ENCODE data around the gene MACF1.
"Not testable (repeated sequence)": the region's sequence is repeated elsewhere in the genome, so short reads cannot be mapped to it uniquely, and the experiment has no call there.

The MACF1 gene

DNA sequence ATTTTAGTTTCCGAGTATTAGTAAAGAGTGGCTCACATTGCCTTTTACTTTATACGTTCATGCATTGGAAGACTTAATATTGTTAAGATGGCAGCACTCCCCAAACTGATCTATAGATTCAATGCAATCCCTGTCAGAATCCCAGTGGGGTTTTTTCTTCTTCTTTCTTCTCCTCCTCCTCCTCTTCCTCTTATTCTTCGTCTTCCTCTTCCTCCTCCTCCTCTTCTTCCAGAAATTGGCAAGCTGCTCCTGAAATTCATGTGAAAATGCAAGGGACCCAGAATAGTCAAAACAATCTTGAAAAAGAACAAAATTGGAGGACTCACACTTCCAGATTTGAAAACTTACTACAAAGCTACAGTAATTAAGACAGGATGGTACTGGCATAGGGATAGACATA, 23.2 kb upstream of the MACF1 start:
- no peak for DNase-seq (ENCODE audit: low spot score)

DNA sequence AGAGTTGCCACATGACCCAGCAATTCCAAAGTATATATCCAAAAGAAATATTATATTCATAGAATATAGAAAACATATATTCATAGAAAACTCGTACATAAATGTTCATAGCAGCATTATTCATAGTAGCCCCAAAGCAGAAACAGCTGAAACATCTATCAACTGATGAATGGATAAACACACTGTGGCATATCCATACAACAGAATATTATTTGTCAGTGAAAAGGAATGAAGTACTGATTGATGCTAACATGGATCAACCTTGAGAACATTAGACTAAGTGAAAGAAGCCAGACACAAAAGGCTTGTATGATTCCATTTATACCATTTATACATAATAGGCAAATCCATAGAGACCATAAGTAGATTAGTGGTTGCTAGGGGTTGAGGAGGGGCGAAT, 21.7 kb upstream of the MACF1 start:
- DNase-seq (ENCODE audit: low spot score): no peak

DNA sequence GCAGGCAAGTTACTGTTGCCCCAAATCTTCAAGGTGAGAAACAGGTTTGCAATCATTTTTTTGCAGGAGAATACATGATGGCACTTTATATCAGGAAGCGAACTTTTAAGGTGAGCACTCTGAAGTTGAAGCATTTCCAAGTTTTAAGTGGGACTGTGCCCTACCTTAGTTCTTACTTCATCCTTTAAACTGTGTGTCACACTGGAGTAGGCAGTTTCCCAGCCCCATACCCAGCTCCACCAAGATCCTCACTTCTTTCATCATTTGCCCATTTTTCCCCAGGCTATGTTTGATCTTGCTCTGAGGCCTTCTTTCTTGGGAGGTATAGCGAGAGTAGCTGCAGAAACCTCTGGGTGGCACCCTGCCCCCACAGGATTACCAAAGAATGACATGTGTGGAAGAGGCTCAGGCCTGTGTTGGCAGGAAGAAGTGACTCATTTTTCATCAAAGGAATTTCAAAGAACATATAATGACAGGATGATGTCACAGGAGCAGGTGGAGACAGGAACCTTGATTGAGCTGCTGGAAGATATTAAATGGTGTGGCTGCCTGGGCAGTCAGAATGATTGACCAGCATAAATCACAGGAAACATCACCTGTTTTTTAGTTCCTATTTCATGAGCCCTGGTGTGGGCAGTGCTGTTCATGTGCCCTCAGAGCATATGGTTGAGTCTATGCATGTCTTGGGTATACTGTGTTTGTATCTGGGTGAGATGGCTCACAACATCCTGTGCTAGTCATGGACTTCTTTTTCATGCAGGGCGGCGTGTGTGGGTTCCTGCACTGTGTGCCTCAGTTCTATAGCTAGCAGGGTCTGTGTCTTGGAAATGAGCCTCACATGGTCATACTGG, 20.8 kb upstream of the MACF1 start:
- DNase-seq (ENCODE audit: low spot score): no peak

DNA sequence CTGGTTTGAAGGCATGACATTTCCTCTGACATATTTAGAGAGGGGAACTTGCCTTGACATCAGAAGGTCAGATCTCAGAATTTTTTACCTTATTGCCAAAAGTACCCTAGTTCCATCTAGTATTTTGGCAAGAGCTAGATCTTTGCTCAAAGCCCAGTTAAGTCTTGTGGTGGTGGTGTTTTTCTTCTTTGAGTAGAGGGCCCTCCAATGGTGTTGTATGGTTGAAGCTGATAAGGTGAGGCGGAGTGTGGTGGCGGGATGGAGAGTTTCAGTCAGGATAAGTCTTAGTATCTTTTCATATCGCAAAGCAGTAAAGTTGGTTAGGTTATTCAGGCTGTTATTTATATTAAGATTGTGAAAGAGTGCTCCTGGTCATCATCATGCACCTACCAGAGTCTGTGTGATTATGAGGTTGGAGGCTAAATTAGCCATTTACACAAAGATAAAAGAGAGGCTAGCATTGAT, 20.1 kb upstream of the MACF1 start:
- no peak for DNase-seq (ENCODE audit: low spot score)

DNA sequence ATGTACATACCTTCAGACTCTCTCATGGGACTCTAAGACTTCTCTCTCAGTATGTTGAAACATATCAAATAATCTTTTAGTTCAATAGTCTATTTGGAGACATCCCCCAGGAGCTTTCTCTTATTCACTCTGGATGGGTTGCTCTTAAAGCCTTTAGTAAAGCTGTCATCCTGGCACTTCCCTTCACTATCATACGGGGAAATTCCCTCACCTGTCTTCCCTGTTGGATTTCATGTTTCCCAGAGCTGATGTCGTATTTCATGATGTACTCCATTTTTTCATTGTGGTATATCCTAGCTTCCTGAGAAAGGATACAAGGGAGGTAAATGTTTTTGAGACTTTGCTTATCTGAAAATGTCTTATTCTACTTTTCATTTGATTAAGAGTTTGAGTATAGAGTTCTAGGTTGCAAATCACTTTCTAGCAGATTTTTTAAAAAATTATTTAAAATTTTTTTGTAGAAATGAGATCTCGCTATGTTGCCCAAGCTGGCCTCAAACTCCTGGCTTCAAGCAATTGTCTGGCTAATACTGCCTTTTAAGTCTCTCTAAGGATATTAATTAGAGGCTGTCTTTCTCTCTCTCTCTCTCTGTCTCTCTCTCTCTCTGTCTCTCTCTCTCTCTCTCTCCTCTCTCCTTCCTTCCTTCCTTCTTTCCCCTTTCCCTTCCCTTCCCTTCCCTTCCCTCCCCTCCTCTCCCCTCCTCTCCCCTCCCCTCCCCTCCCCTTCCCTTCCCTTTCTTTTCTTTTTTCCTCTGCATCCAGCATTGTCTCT, 17.0 kb upstream of the MACF1 start:
- DNase-seq (ENCODE audit: low spot score): no peak

DNA sequence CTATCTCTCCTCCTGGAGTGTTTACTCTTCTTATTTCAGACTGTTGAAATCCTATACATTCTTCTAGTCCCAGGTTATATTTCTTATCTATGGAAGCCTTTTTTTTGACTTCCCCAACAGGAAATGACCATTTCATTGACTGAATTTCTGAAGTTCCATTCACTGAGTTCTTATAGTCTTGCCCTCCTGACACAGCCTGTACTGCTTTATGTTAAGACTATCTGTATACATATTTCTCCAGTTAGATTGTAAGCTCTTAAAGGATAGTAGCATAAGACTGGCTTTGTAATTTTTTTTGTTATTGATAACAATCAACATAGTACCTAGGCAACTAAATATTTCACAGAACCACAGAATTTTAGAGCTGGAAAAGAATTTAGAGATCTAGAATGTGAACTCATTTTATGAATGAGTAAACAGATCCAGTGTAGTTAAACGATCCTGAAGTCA, 14.9 kb upstream of the MACF1 start:
- DNase-seq (ENCODE audit: low spot score): no peak

DNA sequence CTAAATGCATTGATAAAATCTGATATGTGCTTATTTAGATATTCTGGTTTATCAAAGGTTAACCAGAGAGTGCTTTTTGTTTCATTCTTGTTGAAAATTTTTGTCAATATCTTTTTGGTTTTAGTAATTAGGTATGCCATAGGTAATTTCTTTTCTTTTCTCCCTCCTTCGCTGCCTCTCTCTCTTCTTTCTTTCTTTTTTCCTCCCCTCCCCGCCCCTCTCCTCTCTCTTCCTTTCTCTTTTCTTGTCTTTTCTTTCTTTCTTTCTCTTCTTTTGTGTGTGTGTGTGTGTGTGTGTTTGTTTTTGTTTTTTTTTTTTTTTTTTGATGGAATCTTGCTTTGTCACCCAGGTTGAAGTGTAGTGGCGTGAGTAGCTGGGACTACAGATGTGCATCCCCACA, 14.4 kb upstream of the MACF1 start:
- no peak for DNase-seq (ENCODE audit: low spot score)

DNA sequence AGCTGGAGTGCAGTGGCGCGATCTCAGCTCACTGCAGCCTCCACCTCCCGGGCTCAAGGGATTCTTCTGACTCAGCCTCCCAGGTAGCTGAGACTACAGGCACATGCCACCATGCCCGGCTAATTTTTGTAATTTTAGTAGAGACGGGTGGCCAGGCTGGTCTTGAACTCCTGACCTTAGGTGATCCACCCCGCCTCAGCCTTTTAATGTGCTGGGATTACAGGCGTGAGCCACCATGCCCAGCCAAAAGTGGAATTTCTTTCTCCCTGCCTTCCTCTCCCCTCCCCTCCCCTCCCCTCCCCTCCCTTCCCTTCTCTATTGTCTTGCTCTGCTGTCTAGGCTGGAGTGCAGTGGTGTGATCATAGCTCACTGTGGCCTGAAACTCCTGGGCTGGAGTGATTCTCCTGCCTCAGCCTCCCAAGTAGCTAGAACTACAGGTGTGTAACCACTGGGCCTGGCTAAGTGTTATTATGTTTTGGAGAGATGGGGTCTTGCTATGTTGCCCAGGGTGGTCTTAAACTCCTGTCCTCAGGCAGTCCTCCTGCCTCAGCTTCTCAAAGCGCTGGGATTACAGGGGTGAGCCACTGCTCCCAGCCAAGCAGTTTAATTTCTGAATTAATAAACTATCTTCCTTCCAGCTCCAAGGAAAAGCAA, 10.0 kb upstream of the MACF1 start:
- DNase-seq (ENCODE audit: low spot score): no peak

DNA sequence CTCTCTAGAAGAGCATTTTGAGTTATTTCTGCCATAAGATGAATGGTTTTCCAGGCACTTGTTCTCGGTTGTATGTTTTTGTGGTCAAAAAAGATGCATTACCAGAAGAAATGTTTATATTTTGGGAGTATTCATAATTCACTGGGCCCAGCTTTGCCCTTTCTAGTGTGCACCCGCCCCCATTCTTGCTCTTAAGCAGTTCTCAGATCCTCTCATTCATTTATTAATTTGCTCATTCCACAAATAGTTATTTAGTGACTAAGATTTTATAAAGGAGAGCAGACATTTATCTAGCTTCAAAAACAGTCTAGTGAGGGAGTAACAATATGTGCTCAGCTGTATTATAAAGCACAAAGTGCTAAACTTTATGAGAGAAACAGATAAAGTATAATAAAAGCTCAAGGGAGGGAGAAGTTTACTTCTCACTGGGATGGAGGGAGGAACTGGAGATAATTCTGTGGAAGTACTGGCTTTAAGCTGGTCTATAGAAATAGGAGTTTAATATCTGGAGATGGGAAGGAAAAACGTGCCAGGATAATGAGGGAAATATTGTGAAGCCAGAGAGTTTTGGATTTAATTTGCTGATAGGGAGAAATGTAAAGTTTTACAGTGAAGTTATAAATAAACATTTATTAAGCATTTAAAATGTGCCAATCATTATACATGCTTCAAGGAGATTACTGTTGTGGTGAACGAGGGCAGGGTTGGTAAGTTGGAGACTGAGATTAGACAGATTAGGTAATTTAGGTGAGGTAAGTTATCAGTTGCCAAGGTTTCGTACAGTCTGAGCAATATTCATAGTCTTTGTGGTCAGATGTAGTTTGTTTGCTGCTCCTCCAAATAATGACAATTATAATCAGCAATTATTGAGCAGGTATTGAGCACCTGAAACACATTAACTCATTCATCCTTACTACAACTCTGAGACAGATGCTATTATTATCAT, 9.1 kb upstream of the MACF1 start:
- no peak for DNase-seq (ENCODE audit: low spot score)

DNA sequence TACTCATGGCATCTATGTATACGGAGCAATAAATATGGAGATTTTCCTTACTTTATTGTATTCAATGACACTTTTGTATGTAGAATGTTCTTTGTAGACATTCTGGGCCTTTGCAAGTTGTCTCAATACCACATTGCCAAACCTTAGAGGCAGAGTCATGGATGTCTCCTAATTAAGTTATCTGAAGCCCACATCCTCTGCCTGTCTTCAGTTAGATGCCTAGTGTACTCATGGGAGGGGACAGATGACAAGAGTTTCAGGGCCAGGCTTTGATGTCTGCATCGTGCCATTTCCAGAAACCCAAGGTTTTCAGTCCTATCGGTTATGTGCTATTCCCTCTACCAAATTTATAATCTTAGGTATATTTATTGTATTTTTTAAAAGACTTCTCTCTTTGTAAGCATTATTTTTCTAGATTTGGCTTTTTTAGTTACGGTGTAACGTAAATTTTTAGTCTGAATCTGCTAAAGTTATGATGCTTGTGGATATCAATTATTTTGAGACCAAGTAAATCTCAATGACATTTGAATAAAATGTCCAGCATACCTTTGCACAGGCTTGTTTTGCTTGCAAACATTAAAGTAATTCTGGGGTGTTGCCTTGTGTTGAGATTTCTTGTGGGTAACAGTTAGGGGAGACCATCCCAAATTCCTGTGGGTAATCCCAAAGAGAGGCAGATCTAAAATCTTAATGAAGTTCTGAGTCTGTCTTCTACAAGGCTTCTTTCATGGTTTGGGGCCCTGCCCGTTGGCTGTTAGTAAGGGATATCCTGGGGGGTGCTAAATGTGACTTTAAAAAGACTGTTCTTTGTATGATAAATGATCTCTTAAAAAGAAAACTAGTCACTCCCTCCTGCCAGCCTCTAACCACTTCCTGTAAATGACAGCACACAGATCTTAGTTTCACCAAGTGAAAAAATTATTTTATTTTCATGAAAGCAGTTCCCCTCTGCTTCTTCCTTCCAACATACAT, 8.0 kb upstream of the MACF1 start:
- no peak for DNase-seq (ENCODE audit: low spot score)

DNA sequence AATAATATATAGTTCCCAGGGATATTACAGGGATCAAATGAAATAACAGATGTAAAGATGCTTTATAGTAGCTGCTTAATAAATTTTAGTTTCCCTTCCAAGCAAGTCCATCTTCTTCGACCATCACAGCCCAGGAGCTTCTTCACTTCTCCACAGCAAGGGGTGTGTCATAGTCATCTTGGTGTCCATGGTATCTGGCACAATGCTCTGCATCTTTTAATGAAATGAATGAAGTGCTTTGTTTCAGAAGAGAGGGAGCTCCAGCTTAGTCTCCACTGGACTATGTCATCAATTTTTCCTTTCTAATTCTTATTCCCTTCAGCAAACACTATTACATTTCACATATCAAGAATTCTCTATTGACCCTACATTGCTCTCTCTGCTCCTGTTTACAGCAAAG, 4.9 kb upstream of the MACF1 start:
- DNase-seq (ENCODE audit: low spot score): no peak

DNA sequence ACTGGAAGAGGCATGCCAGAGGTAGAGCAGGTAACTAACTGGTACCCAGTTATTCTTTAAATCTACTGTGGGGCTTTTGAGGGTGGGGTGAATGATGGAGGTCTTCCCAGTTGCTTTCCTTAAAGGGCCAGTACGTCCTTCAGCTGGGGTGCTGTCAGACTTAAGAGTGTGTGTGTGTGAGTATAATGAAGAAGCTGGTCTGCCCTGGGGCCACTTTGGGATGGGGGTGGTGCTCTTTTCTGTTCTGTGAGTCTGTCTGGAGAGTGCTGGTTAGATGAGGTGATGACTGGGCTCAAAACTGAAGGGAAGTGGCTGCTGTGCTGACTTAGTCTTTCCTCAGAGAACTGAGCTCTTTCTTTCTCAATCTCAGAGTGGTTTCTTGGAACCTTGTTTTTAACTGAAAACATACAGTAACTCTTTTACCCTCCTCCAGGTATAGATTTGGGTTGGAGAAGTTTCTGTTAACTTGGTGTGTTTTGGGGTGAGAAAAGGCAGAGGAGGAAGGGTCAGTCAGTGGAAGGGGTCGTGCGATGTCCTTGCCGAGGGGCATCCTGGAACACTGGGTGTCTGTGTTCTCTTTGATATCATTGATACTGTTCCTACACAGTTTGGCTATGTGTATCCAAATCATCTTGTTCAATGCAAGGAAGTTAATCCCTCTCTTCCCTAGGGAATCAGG, 746 bp downstream of the MACF1 start:
- DNase-seq (ENCODE audit: low spot score): no peak

DNA sequence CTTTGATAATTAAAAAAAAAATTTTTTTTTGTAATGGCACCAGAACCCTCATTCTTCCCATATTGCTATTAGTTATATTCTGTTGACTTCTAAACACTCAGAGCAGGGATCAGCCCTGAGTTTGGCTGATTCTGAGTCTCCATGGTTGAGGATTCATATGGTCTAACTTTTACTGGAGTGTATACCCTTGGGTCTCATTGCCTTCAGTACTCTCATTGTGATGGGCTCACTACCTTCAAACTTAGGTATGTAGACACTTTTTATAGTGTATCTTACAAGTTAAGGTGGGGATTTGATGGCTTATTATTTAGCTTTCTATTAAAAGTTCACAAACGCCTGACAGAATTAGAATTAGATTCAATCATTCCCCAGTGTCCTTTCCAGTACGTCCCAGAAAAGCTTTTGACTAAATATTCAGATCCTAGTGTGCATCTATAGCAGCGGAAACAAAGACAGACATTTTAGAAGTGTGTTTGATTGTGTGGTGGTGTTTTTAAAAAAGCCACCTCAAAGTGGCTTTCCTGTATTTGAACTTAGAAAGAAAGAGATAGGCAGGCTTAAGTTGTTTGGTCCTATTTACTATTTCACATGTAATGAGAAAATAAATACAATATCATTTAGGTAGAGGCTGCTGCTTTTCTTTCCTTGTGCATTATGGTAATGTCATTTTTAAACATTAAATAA, 1.4 kb downstream of the MACF1 start:
- DNase-seq (ENCODE audit: low spot score): no peak

DNA sequence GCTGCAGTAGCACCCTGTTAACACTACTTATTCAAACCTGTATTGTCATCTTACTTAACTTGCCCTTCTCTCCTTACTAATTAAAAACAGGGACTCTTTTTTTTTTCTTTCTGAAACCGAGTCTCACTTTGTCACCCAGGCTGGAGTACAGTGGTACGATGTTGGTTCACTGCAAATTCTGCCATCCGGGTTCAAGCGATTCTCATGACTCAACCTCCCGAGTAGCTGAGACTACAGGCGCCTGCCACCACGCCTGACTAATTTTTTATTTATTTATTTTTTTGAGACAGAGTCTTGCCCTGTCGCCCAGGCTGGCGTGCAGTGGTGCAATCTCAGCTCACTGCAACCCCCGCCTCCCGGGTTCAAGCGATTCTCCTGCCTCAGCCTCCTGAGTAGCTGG, 3.9 kb downstream of the MACF1 start:
- DNase-seq (ENCODE audit: low spot score): not testable (repeated sequence)

DNA sequence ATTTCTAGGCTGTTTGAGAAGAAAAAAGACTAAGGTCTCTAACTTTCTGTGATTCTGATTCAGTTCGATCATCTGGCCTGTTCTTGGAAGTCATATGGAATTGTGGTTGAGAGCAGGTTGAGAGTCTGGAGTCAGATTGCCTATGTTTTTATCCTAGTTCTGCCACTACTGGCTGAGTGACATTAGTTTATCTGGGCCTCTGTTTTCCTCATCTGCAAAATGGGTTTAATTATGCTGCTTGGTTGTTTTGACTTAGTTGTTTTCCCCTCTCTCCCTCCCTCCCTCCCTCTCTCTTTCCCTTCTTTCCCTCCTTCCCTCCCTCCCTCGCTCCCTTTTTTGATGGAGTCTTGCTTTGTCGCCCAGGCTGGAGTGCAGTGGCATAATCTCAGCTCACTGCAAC, 6.2 kb downstream of the MACF1 start:
- DNase-seq (ENCODE audit: low spot score): no peak

DNA sequence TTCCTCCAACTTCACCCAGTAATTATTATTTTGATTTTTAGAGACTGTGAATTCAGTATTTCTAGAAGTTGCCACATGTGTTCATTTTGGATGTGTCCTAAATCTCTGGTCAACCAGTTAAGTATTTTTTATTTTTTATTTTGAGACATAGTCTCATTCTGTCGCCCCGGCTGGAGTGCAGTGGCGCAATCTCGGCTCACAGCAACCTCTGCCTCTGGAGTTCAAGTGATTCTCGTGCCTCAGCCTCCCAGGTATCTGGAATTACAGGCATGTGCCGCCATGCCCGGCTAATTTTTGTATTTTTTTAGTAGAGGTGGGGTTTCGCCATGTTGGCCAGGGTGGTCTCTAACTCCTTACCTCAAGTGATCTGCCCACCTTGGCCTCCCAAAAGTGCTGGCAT, 8.0 kb downstream of the MACF1 start:
- DNase-seq (ENCODE audit: low spot score): no peak

DNA sequence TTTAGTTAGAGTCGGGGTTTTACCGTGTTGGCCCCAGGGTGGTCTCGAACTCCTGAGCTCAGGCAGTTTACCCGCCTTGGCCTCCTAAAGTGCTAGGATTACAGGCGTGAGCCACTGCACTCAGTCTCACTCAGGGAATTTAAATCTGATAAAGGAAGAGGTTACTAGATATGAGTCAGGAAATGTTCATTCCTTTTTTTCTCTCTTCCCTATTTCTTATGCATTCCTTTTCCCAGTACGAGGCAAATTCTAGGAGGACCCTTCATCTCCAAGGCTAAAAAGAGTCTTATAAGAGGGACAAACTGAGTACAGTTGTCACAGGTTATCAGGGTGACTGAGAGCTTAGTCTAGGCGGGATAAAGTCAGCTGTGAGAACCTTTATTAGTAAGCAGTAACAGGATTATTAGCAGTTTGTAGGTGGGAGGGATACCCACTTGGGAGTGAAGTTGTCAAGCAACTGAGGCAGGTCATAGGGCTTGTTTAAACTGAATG, 9.1 kb downstream of the MACF1 start:
- no peak for DNase-seq (ENCODE audit: low spot score)

DNA sequence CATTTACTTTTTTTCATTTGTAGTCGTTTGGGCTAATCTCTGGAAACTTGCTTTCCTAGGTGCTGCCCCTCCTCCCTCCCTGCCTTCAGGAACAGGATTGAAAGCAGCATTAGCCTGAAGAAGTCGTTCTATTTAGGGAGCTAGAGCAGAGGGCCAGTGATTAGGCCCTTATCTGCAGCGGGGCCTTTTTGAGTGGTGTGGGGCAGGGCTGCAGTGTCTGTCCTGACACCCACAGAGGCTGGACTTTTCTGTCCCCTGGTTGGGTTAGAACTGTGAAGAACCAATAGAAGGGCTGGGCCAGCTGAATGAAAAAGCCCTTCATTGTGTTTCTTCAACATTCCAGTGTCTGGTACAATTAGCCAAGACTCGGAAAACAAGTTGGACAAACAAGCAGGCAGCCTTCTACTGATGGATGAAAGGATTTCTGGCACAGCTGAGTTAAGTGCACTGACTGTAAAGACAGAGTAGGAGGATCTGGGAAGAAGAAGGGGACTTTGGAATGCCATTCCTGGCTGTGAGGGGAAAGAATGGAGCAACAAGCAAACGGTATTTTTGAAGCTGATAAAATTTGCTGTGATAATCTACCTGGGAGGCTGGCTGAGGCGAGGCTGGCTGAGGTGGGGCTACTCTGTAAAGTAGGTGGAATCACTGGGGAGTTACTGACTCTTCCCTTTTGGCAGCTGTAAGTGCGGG, 9.7 kb downstream of the MACF1 start:
- DNase-seq (ENCODE audit: low spot score): no peak

DNA sequence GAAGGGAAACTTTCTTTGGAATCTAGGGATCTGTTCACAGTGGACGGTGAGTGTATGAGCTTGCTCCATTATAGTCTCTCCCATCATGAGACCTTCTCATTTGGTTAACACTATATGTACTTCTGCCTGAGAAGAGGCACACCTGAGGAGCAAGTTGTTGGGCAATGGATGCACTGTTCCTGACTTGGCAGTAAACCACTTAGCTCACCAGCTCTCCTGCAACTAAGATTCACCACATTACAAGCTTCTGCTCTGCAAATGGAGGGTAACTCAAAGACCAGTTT, 10.2 kb downstream of the MACF1 start:
- no peak for DNase-seq (ENCODE audit: low spot score)

Data from left forelimb (tissue), 1 donor.